ENCODE data around the gene PZP. TPM values are rescaled to one million over a fixed set of nuclear protein-coding genes. Genes with fewer than 3 reads are reported as not detected.

The PZP gene
- total and polyA plus RNA-seq, 2 of the 13 experiments (the other 11 are each of a cell fraction or from before 2014, with no cell fraction given), result 0.07 to 0.89 TPM

DNA sequence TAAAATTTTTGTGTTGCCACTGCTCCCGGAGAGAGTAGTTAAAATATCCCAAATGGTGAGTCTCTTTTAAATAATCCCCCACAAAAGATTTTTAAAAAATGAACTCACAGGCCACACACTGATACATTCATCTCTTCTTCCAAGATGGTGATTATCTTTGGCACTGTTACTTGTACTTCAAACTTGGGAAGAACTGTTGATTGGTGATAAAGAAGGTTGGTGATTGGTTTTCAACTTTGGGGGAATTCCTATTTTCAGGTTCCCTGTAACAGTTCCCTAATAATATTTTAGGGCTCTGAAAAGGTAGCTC lies 99.0 kb downstream of the PZP start (continued):
- TF ChIP-seq, protein P1, sequence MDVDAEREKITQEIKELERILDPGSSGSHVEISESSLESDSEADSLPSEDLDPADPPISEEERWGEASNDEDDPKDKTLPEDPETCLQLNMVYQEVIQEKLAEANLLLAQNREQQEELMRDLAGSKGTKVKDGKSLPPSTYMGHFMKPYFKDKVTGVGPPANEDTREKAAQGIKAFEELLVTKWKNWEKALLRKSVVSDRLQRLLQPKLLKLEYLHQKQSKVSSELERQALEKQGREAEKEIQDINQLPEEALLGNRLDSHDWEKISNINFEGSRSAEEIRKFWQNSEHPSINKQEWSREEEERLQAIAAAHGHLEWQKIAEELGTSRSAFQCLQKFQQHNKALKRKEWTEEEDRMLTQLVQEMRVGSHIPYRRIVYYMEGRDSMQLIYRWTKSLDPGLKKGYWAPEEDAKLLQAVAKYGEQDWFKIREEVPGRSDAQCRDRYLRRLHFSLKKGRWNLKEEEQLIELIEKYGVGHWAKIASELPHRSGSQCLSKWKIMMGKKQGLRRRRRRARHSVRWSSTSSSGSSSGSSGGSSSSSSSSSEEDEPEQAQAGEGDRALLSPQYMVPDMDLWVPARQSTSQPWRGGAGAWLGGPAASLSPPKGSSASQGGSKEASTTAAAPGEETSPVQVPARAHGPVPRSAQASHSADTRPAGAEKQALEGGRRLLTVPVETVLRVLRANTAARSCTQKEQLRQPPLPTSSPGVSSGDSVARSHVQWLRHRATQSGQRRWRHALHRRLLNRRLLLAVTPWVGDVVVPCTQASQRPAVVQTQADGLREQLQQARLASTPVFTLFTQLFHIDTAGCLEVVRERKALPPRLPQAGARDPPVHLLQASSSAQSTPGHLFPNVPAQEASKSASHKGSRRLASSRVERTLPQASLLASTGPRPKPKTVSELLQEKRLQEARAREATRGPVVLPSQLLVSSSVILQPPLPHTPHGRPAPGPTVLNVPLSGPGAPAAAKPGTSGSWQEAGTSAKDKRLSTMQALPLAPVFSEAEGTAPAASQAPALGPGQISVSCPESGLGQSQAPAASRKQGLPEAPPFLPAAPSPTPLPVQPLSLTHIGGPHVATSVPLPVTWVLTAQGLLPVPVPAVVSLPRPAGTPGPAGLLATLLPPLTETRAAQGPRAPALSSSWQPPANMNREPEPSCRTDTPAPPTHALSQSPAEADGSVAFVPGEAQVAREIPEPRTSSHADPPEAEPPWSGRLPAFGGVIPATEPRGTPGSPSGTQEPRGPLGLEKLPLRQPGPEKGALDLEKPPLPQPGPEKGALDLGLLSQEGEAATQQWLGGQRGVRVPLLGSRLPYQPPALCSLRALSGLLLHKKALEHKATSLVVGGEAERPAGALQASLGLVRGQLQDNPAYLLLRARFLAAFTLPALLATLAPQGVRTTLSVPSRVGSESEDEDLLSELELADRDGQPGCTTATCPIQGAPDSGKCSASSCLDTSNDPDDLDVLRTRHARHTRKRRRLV (CRISPR knock-in tag; IDR thresholded peaks at IDR 0.05), result no peak
- TF ChIP-seq PITX1 (CRISPR knock-in tag; IDR thresholded peaks at IDR 0.05) (no peak), ZNF781 (CRISPR knock-in tag; IDR thresholded peaks at IDR 0.05; ENCODE audit: borderline replicate concordance, not compliant biosample characterization) (no peak), ZFP90 (CRISPR knock-in tag; IDR thresholded peaks at IDR 0.05; ENCODE audit: borderline replicate concordance) (no peak), SMAD3 (CRISPR knock-in tag; IDR thresholded peaks at IDR 0.05) (0 out of 2 replicates have a peak, but pooled peaks have one; percentile 2), SSRP1 (CRISPR knock-in tag; IDR thresholded peaks at IDR 0.05) (peak; percentile 48; the same call in 1 of the 2 replicates), TAF1 (CRISPR knock-in tag; IDR thresholded peaks at IDR 0.05) (no peak)
- TF ChIP-seq, protein P2, sequence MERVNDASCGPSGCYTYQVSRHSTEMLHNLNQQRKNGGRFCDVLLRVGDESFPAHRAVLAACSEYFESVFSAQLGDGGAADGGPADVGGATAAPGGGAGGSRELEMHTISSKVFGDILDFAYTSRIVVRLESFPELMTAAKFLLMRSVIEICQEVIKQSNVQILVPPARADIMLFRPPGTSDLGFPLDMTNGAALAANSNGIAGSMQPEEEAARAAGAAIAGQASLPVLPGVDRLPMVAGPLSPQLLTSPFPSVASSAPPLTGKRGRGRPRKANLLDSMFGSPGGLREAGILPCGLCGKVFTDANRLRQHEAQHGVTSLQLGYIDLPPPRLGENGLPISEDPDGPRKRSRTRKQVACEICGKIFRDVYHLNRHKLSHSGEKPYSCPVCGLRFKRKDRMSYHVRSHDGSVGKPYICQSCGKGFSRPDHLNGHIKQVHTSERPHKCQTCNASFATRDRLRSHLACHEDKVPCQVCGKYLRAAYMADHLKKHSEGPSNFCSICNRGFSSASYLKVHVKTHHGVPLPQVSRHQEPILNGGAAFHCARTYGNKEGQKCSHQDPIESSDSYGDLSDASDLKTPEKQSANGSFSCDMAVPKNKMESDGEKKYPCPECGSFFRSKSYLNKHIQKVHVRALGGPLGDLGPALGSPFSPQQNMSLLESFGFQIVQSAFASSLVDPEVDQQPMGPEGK (CRISPR knock-in tag; IDR thresholded peaks at IDR 0.05), result no peak
- TF ChIP-seq, protein P3, sequence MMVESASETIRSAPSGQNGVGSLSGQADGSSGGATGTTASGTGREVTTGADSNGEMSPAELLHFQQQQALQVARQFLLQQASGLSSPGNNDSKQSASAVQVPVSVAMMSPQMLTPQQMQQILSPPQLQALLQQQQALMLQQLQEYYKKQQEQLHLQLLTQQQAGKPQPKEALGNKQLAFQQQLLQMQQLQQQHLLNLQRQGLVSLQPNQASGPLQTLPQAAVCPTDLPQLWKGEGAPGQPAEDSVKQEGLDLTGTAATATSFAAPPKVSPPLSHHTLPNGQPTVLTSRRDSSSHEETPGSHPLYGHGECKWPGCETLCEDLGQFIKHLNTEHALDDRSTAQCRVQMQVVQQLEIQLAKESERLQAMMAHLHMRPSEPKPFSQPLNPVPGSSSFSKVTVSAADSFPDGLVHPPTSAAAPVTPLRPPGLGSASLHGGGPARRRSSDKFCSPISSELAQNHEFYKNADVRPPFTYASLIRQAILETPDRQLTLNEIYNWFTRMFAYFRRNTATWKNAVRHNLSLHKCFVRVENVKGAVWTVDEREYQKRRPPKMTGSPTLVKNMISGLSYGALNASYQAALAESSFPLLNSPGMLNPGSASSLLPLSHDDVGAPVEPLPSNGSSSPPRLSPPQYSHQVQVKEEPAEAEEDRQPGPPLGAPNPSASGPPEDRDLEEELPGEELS (CRISPR knock-in tag; IDR thresholded peaks at IDR 0.05), result no peak
- TF ChIP-seq, protein P4, sequence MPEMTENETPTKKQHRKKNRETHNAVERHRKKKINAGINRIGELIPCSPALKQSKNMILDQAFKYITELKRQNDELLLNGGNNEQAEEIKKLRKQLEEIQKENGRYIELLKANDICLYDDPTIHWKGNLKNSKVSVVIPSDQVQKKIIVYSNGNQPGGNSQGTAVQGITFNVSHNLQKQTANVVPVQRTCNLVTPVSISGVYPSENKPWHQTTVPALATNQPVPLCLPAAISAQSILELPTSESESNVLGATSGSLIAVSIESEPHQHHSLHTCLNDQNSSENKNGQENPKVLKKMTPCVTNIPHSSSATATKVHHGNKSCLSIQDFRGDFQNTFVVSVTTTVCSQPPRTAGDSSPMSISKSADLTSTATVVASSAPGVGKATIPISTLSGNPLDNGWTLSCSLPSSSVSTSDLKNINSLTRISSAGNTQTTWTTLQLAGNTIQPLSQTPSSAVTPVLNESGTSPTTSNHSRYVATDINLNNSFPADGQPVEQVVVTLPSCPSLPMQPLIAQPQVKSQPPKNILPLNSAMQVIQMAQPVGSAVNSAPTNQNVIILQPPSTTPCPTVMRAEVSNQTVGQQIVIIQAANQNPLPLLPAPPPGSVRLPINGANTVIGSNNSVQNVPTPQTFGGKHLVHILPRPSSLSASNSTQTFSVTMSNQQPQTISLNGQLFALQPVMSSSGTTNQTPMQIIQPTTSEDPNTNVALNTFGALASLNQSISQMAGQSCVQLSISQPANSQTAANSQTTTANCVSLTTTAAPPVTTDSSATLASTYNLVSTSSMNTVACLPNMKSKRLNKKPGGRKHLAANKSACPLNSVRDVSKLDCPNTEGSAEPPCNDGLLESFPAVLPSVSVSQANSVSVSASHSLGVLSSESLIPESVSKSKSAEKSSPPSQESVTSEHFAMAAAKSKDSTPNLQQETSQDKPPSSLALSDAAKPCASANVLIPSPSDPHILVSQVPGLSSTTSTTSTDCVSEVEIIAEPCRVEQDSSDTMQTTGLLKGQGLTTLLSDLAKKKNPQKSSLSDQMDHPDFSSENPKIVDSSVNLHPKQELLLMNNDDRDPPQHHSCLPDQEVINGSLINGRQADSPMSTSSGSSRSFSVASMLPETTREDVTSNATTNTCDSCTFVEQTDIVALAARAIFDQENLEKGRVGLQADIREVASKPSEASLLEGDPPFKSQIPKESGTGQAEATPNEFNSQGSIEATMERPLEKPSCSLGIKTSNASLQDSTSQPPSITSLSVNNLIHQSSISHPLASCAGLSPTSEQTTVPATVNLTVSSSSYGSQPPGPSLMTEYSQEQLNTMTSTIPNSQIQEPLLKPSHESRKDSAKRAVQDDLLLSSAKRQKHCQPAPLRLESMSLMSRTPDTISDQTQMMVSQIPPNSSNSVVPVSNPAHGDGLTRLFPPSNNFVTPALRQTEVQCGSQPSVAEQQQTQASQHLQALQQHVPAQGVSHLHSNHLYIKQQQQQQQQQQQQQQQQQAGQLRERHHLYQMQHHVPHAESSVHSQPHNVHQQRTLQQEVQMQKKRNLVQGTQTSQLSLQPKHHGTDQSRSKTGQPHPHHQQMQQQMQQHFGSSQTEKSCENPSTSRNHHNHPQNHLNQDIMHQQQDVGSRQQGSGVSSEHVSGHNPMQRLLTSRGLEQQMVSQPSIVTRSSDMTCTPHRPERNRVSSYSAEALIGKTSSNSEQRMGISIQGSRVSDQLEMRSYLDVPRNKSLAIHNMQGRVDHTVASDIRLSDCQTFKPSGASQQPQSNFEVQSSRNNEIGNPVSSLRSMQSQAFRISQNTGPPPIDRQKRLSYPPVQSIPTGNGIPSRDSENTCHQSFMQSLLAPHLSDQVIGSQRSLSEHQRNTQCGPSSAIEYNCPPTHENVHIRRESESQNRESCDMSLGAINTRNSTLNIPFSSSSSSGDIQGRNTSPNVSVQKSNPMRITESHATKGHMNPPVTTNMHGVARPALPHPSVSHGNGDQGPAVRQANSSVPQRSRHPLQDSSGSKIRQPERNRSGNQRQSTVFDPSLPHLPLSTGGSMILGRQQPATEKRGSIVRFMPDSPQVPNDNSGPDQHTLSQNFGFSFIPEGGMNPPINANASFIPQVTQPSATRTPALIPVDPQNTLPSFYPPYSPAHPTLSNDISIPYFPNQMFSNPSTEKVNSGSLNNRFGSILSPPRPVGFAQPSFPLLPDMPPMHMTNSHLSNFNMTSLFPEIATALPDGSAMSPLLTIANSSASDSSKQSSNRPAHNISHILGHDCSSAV (CRISPR knock-in tag; IDR thresholded peaks at IDR 0.05; ENCODE audit: borderline replicate concordance), result no peak
